ENCODE results near the gene CARMIL1.

CARMIL1 gene

DNA sequence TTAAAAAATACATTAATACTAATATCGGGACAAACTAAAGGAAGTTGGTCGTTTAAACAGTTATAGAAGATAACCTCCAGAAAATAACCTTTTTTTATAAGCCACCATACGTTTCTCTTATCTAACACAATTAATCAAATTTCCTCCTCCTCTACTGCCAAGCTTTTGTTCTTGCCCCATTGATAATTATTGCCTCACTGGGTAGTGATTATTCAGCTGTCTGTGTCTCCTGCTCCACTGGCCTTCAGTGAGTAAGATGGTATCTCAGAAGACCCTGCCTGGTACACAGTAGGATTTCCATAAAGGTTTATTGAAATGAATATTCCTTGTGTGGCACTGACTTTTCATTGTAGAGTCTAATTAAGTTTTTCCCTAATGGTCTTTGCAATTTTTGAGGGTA lies 207.4 kb downstream of the CARMIL1 start:
- Histone ChIP-seq H3K4me1 (ENCODE audit: control insufficient read depth, insufficient read depth, low read length, poor library complexity, severe bottlenecking) (peaks cover 6% of the 10 kb centered on the region), H3K27ac (ENCODE audit: low read depth, low read length, severe bottlenecking) (no peak overlapping the region), H3K9me3 (ENCODE audit: control insufficient read depth, low read length) (no peaks in the 10 kb centered on the region), H3K4me3 (ENCODE audit: extremely low read depth, insufficient read depth, low read length, poor library complexity, severe bottlenecking) (no peak overlapping the region), H3K36me3 (ENCODE audit: control insufficient read depth, insufficient read depth, low read length) (no peaks in the 10 kb centered on the region)
- 100% methylated on average over 3 of the region's 3 CpGs; no CpG with 5 or more reads in 1 of the 2 experiments for WGBS, 2 experiments (ENCODE audit: insufficient coverage in 2 of 2)

DNA sequence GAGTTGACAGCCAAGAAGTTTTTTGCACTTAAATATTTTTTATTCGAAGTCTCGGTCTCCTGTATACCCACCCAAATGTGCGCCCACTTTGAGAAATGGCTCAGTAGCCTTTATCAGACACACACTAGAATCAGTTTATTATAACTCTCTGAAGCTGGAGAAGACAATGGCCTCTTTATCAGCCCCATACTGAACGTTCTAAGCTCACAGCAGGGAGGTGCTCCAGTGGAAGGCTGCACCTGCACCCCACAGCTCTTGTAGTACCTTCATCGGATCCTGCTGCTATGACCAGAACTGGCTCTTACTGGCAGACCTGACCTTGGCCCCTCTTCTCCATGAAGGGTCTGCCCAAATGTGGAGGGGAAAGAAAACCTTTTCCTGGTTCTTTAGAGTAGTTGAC lies 207.8 kb downstream of the CARMIL1 start:
- 73 to 89% methylated on average over 4 of the region's 5 CpGs for WGBS, 2 experiments (ENCODE audit: insufficient coverage in 2 of 2)
- Histone ChIP-seq H3K4me3 (ENCODE audit: extremely low read depth, insufficient read depth, low read length, poor library complexity, severe bottlenecking) (no peak overlapping the region), H3K36me3 (ENCODE audit: control insufficient read depth, insufficient read depth, low read length) (no peaks in the 10 kb centered on the region), H3K27ac (ENCODE audit: low read depth, low read length, severe bottlenecking) (no peak overlapping the region), H3K9me3 (ENCODE audit: control insufficient read depth, low read length) (no peaks in the 10 kb centered on the region), H3K4me1 (ENCODE audit: control insufficient read depth, insufficient read depth, low read length, poor library complexity, severe bottlenecking) (peaks cover 6% of the 10 kb centered on the region)

GRCh38 chr6:25488156-25488555 lies 209.0 kb downstream of the CARMIL1 start:
- no peak overlapping the region for H3K4me3 ChIP-seq (ENCODE audit: extremely low read depth, insufficient read depth, low read length, poor library complexity, severe bottlenecking)
- WGBS, 2 experiments (ENCODE audit: insufficient coverage in 2 of 2): 84% methylated on average over 3 of the region's 3 CpGs; no CpG with 5 or more reads in 1 of the 2 experiments
- no peaks in the 10 kb centered on the region for H3K36me3 ChIP-seq (ENCODE audit: control insufficient read depth, insufficient read depth, low read length)

GRCh38 chr6:25489399-25489798 lies 210.2 kb downstream of the CARMIL1 start:
- Histone ChIP-seq H3K4me1 (ENCODE audit: control insufficient read depth, insufficient read depth, low read length, poor library complexity, severe bottlenecking) (peaks cover 6% of the 10 kb centered on the region), H3K9me3 (ENCODE audit: control insufficient read depth, low read length) (no peaks in the 10 kb centered on the region), H3K36me3 (ENCODE audit: control insufficient read depth, insufficient read depth, low read length) (no peaks in the 10 kb centered on the region), H3K27ac (ENCODE audit: low read depth, low read length, severe bottlenecking) (no peak overlapping the region), H3K4me3 (ENCODE audit: extremely low read depth, insufficient read depth, low read length, poor library complexity, severe bottlenecking) (no peak overlapping the region)
- no CpG with 5 or more reads among the region's 3 CpGs for WGBS, 2 experiments (ENCODE audit: insufficient coverage in 2 of 2)

More at GRCh38 chr6:25488156-25488555, 209.0 kb downstream of the CARMIL1 start:
- Histone ChIP-seq H3K27ac (ENCODE audit: low read depth, low read length, severe bottlenecking) (no peak overlapping the region), H3K9me3 (ENCODE audit: control insufficient read depth, low read length) (no peaks in the 10 kb centered on the region), H3K4me1 (ENCODE audit: control insufficient read depth, insufficient read depth, low read length, poor library complexity, severe bottlenecking) (peaks cover 6% of the 10 kb centered on the region)

DNA sequence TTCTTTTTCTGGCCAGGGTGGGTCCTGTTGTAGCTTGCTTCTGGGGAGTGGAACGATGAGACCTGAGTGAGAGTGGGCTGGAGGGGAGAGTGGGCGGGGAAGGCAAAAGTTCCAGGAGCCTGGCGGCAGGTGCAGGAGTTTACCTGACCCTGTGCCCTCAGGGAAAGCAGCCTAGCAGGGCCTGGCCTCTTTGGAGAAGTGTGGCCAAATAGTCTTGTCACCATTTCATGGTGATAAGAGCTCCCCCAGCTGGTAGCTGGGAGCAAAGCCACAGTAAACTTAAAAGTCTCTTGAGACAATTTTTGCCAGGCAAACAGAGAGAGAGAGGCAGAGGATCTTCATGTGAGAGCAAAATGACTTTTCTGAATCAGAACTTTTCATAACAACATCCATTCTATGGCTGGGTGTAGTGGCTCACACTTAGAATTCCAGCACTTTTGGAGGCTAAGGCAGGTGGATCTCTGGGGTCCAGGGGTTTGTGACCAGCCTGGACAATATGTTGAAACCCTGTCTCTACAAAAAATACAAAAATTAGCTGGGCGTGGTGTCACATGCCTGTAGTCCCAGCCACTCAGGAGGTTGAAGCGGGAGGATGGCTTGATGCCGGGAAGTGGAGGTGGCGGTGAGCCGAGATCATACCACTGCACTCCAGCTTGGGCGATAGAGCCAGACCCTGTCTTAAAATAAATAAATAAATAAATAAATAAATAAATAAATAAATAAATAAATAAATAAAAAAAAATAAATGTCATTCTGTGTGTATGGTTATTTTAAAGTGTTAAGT lies 211.0 kb downstream of the CARMIL1 start:
- Histone ChIP-seq H3K4me1 (ENCODE audit: control insufficient read depth, insufficient read depth, low read length, poor library complexity, severe bottlenecking) (peaks cover 6% of the 10 kb centered on the region), H3K36me3 (ENCODE audit: control insufficient read depth, insufficient read depth, low read length) (no peaks in the 10 kb centered on the region), H3K4me3 (ENCODE audit: extremely low read depth, insufficient read depth, low read length, poor library complexity, severe bottlenecking) (no peak overlapping the region), H3K9me3 (ENCODE audit: control insufficient read depth, low read length) (no peaks in the 10 kb centered on the region), H3K27ac (ENCODE audit: low read depth, low read length, severe bottlenecking) (no peak overlapping the region)
- WGBS, 2 experiments (ENCODE audit: insufficient coverage in 2 of 2): 33 to 66% methylated on average over 3 to 4 of the region's 9 CpGs

- peaks cover 6% of the 10 kb centered on the region for H3K4me1 ChIP-seq (ENCODE audit: control insufficient read depth, insufficient read depth, low read length, poor library complexity, severe bottlenecking)
- no peaks in the 10 kb centered on the region for H3K36me3 ChIP-seq (ENCODE audit: control insufficient read depth, insufficient read depth, low read length)
- 100% methylated on average over 2 of the region's 3 CpGs; no CpG with 5 or more reads in 1 of the 2 experiments for WGBS, 2 experiments (ENCODE audit: insufficient coverage in 2 of 2)
- no peaks in the 10 kb centered on the region for H3K9me3 ChIP-seq (ENCODE audit: control insufficient read depth, low read length)
- no peak overlapping the region for H3K27ac ChIP-seq (ENCODE audit: low read depth, low read length, severe bottlenecking)
- H3K4me3 ChIP-seq (ENCODE audit: extremely low read depth, insufficient read depth, low read length, poor library complexity, severe bottlenecking): no peak overlapping the region
Observed at GRCh38 chr6:25492951-25493350, 213.8 kb downstream of the CARMIL1 start.

DNA sequence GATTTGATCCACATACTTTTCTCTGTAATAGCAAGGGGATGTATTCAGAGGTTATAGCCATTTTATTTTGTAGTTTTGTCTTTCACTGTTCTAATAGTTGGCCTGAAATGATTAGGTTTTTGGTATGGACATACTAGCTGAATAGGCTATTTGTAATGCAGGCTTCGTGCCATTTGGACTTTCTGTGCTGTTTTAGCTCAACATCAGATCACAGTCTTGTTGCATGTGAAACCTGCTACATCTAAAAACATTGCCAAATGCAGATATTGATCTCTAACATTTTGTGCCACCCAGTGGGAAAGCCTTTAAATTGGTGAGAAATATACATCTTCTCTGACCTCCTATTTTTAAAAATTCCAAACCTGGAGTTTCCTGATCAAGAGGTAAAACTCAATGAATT lies 215.3 kb downstream of the CARMIL1 start:
- H3K4me1 ChIP-seq (ENCODE audit: control insufficient read depth, insufficient read depth, low read length, poor library complexity, severe bottlenecking): peaks cover 6% of the 10 kb centered on the region
- H3K27ac ChIP-seq (ENCODE audit: low read depth, low read length, severe bottlenecking): no peak overlapping the region
- 60 to 80% methylated on average over 1 of the region's 1 CpG for WGBS, 2 experiments (ENCODE audit: insufficient coverage in 2 of 2)
- no peaks in the 10 kb centered on the region for H3K9me3 ChIP-seq (ENCODE audit: control insufficient read depth, low read length)
- H3K36me3 ChIP-seq (ENCODE audit: control insufficient read depth, insufficient read depth, low read length): no peaks in the 10 kb centered on the region
- H3K4me3 ChIP-seq (ENCODE audit: extremely low read depth, insufficient read depth, low read length, poor library complexity, severe bottlenecking): no peak overlapping the region

GRCh38 chr6:25497383-25498040 lies 218.3 kb downstream of the CARMIL1 start:
- Histone ChIP-seq H3K36me3 (ENCODE audit: control insufficient read depth, insufficient read depth, low read length) (no peaks in the 10 kb centered on the region), H3K27ac (ENCODE audit: low read depth, low read length, severe bottlenecking) (no peak overlapping the region), H3K4me3 (ENCODE audit: extremely low read depth, insufficient read depth, low read length, poor library complexity, severe bottlenecking) (no peak overlapping the region), H3K4me1 (ENCODE audit: control insufficient read depth, insufficient read depth, low read length, poor library complexity, severe bottlenecking) (peaks cover 8% of the 10 kb centered on the region), H3K9me3 (ENCODE audit: control insufficient read depth, low read length) (no peaks in the 10 kb centered on the region)
- WGBS, 2 experiments (ENCODE audit: insufficient coverage in 2 of 2): 86 to 92% methylated on average over 4 to 5 of the region's 8 CpGs

DNA sequence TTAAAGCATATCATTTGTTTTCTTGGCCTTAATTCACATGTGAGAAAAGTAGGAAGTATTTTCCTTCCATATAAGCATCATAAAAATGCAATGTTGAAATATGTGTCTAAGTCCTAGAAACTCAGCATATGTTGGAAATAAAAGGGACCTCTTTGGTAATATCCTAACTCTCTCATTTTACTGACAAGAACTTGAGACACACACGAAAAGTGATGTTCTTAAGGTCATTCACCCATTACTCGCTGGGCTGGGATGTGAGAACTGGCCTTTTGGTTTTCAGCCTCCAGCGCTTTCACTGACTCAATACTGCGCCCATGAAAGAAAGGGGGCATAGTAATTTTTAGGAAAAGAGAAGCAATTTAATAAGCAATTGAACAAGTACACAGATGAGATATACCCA lies 219.3 kb downstream of the CARMIL1 start:
- no peaks in the 10 kb centered on the region for H3K36me3 ChIP-seq (ENCODE audit: control insufficient read depth, insufficient read depth, low read length)
- H3K4me3 ChIP-seq (ENCODE audit: extremely low read depth, insufficient read depth, low read length, poor library complexity, severe bottlenecking): no peak overlapping the region
- H3K27ac ChIP-seq (ENCODE audit: low read depth, low read length, severe bottlenecking): no peak overlapping the region
- WGBS, 2 experiments (ENCODE audit: insufficient coverage in 2 of 2): 83 to 100% methylated on average over 2 of the region's 4 CpGs
- no peaks in the 10 kb centered on the region for H3K9me3 ChIP-seq (ENCODE audit: control insufficient read depth, low read length)
- H3K4me1 ChIP-seq (ENCODE audit: control insufficient read depth, insufficient read depth, low read length, poor library complexity, severe bottlenecking): peaks cover 8% of the 10 kb centered on the region

DNA sequence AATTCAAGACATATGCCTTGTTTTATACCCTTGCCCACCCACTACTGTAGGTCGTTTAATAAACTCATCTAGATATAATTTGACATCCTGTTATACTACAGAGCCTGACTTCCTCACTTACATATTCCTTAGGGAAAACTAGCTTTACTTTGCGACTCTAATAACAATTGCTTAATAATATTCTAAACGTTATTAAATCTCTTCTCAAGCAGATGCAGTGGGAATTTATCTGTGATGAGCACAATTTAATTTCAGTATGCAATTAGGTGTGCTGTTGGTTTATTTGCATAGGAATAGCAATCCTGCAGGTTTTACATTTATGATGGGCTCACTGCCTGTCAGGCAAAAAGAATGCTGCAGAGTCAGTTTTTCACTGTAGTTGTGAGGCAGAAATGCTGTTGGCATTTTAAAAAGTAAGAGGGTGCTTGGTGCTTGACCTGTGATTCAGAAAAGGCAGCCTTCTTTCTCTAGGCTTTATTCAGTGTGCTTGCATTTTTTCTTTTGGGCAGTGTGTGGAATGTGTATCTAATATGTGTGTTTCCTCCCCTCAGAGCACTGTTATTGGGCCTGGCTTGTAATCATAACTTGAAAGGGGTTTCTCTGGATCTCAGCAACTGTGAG lies 220.6 kb downstream of the CARMIL1 start:
- peaks cover 10% of the 10 kb centered on the region for H3K4me1 ChIP-seq (ENCODE audit: control insufficient read depth, insufficient read depth, low read length, poor library complexity, severe bottlenecking)
- WGBS, 2 experiments (ENCODE audit: insufficient coverage in 2 of 2): 88 to 90% methylated on average over 1 of the region's 3 CpGs
- H3K27ac ChIP-seq (ENCODE audit: low read depth, low read length, severe bottlenecking): peak overlapping the region; percentile 30
- no peak overlapping the region for H3K4me3 ChIP-seq (ENCODE audit: extremely low read depth, insufficient read depth, low read length, poor library complexity, severe bottlenecking)
- no peaks in the 10 kb centered on the region for H3K36me3 ChIP-seq (ENCODE audit: control insufficient read depth, insufficient read depth, low read length)
- no peaks in the 10 kb centered on the region for H3K9me3 ChIP-seq (ENCODE audit: control insufficient read depth, low read length)
